Fibroblast of peridontal ligament (primary cell): Measurements from ENCODE around the gene MOB2.
"Not testable (repeated sequence)": the region's sequence is repeated elsewhere in the genome, so short reads cannot be mapped to it uniquely, and the experiment has no call there.

ENCODE experiments used
- DNase-seq: peaks from one replicate; pipeline ENCODE4 v3.0.0-alpha.2; 2010; ENCODE audit errors: extremely low read depth

Gene MOB2

GRCh38 chr11:1518301-1518700 is 31.7 kb upstream of the MOB2 start:
- DNase-seq: no peak

GRCh38 chr11:1517117-1518005 is 30.8 kb upstream of the MOB2 start:
- no peak for DNase-seq

GRCh38 chr11:1516273-1517067 is 29.9 kb upstream of the MOB2 start:
- peak; percentile 65 for DNase-seq

- DNase-seq: peak; percentile 56
Observed at GRCh38 chr11:1515082-1516060, 28.8 kb upstream of the MOB2 start.

- no peak for DNase-seq
Observed at GRCh38 chr11:1514336-1515061, 27.9 kb upstream of the MOB2 start.

GRCh38 chr11:1513326-1514296 is 27.0 kb upstream of the MOB2 start:
- no peak for DNase-seq

- DNase-seq: not testable (repeated sequence)
Observed at GRCh38 chr11:1512531-1513258, 26.1 kb upstream of the MOB2 start.

- DNase-seq: no peak
Observed at GRCh38 chr11:1511937-1512496, 25.4 kb upstream of the MOB2 start.

- no peak for DNase-seq
Observed at GRCh38 chr11:1510928-1511327, 24.3 kb upstream of the MOB2 start.

GRCh38 chr11:1510351-1510750 is 23.8 kb upstream of the MOB2 start:
- DNase-seq: not testable (repeated sequence)

- no peak for DNase-seq
Observed at GRCh38 chr11:1509626-1510255, 23.2 kb upstream of the MOB2 start.

GRCh38 chr11:1508986-1509385 is 22.4 kb upstream of the MOB2 start:
- DNase-seq: no peak

- DNase-seq: no peak
Observed at GRCh38 chr11:1508491-1508891, 21.9 kb upstream of the MOB2 start.

GRCh38 chr11:1507381-1508140 is 21.0 kb upstream of the MOB2 start:
- DNase-seq: no peak

GRCh38 chr11:1506981-1507380 is 20.4 kb upstream of the MOB2 start:
- DNase-seq: no peak

- no peak for DNase-seq
Observed at GRCh38 chr11:1505480-1505879, 18.9 kb upstream of the MOB2 start.

- DNase-seq: no peak
Observed at GRCh38 chr11:1504581-1505290, 18.2 kb upstream of the MOB2 start.
